HL-60/S4 (cell line): Measurements from ENCODE around the gene ALPK1.
"Not testable (repeated sequence)": the region's sequence is repeated elsewhere in the genome, so short reads cannot be mapped to it uniquely, and the experiment has no call there.

Experiments
- in situ Hi-C: fragments of 300-500 bp; cut with MboI; formaldehyde crosslinking; loops from 2 replicates; pipeline ENCODE4 v1.14.3; 2022; ENCODE audit warnings: low sequenced_read_pairs

ALPK1 gene

DNA sequence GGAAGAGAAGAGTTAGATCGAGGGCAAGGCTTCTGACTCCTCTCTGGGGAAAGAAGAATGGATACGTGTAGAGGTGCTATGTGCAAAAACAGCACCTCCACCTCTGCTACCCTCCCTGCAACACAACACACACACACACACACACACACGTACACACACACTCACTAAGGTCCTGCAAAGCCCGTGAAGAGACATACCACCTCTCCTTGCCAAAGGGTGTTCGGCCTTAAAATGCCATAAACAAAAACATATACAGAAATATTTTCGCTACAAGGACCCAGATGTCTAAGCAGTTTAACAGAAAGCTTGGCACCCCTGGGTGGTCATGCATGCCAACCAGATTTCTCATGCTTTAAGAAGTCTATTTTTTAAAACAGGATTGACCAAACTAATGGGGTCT is 13.0 kb upstream of the ALPK1 start:
- in situ Hi-C loops = no loop called here

DNA sequence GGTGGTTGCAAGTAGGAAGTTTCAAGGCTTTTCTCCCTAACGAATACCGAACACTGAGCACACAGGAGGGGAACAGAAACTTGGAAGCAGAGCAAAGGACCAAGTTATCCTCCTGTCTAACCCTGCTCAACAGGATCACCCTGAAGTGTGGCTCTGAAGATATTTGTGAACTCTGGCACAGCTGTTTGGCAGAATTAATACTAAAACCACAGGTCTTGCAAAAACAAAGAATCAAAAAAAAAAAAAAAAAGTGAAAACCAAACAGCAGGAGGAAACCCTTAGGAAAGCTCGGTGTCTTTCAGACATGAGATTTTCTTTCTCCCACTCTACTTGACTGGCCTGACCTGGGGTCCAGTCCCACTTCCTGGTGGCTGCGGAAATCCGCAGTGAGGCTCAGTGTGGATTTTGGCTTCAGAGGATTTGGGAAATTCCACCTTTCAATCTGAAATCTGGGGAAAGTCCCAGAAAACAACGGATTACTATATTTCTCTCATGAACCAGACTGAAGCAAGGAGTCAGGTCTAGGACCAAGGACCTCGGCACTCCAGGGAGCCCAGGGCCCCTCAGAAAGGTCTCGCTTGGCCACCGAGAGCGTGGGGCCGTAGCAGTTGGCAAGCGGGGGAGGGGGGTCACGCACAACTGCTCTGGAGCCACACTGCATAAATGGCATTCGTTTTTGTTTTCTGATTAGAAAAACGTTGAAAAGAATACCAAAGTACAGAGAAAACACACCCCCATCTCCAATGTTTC is 12.3 kb upstream of the ALPK1 start:
- in situ Hi-C loops = no loop called here

DNA sequence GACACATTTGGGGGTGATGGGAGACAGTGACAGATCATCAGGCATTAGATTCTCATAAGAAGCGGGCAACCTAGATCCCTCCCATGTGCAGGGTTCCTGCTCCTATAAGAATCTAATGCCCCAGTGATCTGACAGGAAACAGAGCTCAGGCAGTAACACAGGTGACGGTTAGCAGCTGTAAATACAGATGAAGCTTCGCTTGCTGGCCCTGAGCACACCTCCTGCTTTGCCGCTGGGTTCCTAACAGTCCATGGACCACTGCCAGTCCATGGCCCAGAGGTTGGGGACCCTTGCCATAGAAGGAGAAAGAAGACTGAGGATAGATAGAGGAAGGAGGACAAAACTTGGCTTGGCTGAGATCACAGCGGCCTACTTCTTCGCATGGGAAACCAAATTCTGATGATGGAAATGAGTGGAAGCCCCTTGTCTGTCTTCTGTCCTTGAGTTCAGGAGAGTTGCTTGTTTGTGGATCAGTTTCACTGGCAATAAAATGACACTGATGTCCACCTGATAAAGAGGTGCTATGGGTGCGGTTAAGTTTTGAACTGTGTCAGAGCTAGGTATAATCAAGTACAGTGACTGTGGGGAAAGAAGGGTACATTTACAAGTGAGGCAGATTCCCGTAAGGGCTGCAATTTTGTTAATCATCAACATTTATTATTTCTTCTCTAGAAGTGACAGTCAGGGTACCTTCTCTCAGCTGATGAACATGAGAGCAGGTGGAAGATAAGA is 9.7 kb upstream of the ALPK1 start:
- in situ Hi-C loops = no loop called here

DNA sequence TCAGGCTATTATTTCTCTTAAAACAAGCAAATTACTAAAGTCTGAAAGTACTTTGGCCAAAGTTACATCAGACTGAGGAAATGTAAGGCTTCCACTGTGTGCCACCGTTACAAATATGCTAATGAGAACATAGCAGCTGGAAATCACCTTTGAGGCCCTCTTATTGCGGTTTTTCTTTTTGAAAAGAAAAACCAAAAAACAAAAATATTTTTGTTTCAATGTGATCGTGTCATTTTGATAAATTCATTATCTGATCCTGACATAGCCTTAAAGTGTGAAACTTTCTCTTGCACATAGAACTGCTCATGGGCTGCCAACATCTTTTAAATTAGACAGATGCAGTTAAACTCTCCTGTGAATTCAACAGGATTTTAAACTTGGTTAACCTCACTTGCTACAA is 8.7 kb upstream of the ALPK1 start:
- in situ Hi-C loops = no loop called here

DNA sequence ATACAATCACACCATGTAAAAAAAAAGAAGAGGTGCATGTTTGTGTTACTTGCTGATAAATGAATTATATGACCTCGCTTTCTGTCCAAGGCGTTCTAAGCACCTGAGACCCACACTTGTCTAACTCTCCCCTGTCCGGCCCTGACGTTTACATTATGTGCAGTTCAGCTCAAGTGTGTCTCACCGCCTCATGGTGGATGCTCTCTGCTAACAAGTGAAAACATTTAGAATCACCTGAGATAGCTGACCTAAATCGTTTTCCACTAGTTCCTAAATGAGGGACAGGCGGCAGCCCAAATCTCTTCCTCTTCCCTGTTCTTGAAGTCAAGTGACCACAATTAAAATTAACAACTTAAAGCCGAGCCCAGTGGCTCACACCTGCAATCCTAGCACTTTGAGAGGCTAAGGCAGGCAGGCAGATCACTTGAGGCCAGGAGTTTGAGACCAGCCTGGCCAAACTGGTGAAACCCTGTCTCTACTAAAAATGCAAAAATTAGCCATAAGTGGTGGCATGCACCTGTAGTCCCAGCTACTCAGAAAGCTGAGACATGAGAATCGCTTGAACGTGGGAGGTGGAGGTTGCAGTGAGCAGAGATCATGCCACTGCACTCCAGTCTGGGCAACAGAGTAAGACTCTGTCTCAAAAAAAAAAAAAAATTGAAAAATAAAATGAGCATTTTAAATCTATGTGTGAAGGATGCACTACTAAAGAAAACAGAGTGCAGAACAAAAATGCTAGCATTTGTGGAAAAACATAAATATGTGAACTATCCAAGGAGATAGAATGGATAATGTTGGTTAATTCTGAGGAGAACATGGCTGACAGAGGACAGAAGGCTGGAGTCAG is 7.5 kb upstream of the ALPK1 start:
- in situ Hi-C loops = no loop called here

DNA sequence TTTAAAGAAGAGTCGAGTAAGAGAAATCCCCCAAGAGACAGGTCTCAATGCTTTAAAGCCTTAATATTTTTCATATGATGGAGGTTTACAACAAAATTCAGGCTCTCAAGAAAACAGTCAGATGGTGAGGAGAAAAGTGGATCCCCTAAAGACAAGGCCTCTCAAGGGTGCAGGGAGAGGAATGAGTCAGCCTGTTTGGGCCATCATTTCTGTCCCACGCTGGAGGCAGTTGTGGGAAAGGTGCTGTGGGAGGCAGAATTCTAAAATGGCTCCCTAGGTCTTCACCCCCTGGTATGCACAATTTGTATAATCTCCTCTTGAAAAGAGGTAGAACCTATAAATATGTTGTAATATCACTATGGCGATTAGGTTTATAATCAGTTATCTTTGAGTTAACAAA is 6.8 kb upstream of the ALPK1 start:
- in situ Hi-C loops = no loop called here

DNA sequence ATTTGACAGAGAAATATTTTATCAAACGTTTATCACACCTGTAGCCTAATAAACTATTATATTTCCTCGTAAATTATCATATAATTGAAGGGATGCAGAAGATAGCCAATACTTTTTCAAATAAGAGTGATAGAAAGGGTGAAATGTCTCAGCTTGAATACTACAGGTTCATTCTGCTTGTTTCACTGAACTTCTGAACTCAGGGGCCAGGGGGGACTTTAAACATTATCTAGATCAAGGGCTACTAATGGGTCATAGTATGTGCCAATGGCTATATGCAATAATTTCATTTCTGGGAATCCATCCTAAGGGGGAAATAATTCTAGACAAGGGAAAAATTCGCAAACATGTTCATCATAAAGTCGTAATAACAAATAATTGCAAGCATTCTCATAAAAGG is 2.6 kb downstream of the ALPK1 start:
- in situ Hi-C loops = no loop called here

DNA sequence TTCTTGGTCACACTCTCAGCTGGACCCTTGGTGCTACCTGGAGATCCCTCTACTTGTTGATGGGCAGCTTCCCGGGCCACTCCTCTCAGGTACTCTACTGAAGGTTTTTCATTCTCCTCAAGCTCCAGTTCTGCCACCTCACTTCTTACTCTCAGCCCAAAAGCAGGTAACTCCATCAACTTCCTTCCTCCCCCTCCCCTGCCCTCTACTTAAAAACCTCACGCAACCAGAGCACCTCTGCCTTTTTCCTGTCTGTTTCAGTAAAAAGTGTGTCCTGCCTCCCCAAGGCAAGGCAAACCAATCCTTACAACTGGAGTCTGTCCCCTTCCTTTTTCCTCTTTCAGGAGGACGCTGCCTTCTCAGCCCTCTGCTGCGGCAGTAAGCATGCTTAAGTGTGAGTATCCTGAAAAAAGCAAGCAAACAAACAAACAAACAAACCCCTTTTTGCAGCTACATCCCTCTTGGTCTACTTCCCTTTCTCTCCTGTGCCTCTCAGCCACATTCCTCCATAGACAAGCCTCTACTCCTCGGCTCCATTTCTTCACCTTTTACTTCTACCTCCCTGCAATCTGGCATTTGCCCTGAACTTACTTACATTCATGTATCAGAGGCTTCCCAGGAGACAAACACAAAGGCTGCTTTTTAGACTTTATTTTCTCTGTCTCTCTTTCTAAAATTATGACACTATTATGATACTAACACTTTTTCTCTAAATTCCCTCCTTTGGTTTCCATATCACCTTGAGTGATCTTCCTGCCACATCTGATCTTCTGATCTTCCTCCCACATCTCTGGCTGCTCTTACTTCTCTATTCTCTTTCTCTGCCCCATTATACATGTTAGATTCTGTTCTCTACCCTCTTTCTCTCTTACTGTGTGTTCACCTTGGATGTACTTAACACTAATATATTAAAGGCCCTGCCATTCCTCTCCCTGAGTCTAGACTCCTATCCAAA is 5.4 kb downstream of the ALPK1 start:
- in situ Hi-C loops = no loop called here

DNA sequence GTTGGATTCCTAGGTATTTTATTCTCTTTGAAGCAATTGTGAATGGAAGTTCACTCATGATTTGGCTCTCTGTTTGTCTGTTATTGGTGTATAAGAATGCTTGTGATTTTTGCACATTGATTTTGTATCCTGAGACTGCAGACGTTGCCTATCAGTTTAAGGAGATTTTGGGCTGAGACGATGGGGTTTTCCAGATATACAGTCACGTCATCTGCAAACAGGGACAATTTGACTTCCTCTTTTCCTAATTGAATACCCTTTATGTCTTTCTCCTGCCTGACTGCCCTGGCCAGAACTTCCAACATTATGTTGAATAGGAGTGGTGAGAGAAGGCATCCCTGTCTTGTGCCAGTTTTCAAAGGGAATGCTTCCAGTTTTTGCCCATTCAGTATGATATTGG is 8.3 kb downstream of the ALPK1 start:
- in situ Hi-C loops = not testable (repeated sequence)

DNA sequence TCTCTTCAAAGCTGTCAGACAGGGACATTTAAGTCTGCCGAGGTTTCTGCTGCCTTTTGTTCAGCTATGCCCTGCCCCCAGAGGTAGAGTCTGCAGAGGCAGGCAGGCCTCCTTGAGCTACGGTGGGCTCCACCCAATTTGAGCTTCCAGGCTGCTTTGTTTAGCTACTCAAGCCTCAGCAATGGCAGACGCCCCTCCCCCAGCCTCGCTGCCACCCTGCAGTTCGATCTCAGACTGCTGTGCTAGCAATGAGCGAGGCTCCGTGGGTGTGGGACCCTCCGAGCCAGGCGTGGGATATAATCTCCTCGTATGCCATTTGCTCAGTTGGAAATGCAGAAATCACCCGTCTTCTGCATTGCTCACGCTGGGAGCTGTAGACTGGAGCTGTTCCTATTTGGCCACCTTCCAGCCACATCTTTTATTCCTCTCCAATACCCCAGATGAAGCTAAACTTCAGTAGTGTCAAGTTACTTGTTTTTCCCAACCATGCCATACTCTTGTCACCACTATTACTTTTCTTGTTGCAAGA is 12.2 kb downstream of the ALPK1 start:
- in situ Hi-C loops = not testable (repeated sequence)

DNA sequence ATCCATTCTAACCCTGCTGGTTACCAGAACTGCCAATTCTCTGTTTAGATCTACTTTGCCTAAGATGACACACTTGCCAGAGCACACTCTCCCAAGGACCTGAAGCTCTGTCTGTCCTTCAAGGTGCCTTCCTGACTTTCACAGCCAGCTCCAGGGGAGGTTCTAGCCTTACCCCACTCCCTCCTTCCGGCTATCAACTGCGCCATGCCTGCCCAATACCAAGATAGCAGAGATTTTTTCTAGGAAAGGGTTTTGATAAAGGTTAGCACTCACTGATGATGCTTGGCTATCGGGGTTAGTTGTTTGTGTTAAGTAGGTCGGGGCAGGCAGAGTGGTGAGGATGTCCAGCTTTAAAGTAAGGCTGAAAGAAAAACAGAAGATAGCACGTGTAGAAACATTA is 14.3 kb downstream of the ALPK1 start:
- in situ Hi-C loops = no loop called here

DNA sequence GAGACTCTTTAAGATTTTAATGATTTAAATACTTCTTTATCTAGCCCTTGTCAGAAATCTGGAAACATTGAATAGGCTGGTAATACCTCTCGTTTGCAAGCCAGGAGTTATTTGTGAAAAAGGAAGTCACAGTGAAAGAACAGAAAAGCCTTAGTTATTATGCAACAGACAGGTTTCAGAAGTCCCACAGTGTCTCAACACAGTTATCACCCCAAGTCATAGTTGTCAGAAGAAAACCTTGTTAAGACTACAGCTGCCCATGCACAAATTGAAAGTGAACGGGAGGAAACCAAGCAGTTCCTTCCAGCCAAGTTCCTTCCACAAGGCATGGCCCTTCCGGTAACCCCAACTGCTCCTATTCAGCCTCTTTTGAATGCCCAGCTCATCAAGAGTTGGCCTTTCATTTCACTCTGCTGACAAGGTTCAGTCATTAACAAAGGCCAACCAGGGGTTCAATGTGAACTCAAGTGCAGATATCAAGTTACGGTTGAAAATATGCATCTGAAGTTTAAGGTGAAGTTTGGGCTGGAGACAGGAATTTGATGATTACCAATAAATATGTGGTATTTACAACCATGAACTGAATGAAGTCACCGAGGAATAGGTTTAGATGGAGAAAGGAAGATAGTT is 15.6 kb downstream of the ALPK1 start:
- in situ Hi-C loops = no loop called here

DNA sequence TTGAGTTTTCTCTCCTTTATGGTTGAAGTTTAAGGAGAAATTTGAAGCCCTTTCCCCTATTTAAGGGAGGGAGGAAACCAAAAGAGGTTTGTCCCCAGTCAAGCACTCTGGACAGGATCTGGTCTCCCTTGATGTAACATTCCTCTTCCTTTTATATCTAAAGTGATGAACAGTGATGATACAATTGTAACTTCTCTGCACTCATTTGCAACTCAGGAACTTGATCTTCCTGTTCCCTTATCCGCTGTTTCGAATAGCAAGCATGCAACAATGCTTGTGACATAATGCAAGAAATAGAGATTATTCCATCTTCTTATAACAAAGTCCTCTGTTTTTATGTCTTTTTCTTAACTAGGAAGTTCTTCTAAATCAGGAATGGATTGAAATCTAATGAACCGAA is 18.3 kb downstream of the ALPK1 start:
- in situ Hi-C loops = no loop called here

DNA sequence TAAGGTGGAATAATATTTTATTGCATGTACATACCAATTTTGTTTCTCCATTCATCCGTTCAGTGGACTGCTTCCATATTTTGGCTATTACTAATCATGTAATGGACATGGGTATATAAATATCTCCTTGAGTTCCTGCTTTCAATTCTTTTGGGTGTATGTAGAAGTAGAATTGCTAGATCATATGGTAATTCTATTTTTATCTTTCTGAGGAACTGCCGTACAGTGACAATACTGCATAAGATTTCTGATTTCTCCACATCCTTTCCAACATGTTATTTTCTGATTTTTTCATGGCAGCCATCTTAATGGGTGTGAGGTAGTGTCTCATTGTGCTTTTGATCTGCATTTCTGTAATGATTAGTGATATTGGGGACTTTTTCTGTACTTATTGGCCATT is 19.2 kb downstream of the ALPK1 start:
- in situ Hi-C loops = no loop called here

DNA sequence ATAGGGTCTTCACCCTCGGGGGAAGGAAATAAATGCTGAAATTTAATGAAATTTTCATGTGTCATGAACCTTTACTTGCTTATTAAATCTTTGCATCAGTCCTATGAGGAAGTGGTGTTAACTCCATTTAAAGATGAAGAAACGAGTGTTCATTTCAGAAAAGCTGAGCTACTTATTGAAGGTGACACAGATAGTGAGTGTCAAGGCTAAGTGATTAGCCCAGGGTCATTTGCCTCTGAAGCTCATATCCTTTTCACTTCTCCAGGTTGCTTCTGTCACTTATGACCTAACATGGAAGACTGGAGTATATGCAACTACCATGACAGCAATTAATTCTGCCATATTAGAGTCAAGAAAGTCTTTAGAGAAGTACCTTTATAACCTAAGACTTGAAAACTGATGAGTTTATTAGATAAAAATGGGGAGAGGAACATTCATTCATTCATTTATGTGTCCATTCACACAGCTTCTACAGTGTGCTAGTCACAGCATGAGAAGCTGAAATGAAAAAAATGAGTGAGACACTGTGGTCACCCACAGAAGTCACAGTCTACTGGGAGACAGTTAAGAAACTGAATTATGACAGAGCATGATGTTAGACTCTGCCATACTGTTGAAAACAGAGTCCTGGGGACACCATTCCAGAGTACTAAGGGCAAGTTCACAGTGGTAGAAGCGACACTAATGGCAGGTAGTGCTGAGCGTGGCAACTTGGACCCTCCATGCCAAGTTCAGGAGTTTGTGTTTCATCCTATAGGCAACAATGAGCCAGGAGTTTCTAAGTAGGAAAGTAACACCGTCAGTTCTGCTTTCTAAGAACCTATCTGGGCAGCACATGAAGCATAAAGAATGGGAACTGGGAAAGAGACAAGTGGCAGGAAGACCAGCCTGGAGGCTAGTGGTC is 21.3 kb downstream of the ALPK1 start:
- in situ Hi-C loops = no loop called here

DNA sequence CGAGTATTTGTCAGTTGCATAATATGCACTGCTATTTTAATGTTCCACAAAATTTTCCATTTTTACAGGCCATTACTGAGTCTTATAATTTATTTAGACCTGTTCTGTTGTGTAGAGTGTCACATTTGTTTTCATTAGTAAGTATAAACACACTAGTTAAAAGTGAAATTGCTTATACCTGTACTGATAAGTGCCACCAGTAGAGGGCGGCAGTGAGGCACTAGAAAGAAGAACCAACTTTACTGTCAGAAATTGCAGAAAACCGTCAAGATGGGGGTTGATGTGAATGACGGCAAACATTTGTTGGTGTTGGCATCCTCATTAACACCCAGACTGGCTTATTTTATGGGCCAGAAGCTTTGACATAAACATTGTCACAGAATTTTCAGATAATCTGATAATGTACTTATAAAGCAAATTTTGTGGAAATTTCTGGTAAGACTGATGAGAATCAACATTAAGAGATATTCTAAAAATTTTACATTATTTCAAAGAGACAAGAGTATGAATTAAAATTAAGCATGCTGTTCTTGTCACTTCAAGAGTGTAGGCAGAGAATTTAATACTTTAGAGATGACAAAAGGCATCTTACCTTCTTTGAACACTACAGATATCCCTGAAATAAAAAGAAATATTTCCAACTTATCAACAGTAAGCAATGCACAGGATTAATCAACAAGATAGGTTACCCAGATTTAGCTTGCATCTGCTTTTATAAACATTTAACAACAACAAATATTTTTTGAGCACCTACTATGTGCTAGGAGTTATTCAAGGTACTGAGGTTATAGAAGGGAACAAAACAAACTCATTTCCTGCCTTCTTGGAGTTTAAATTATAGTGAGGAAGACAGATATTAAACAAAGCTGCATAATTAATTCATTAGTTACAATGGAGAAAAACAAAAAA is 24.9 kb downstream of the ALPK1 start:
- in situ Hi-C loops = no loop called here

DNA sequence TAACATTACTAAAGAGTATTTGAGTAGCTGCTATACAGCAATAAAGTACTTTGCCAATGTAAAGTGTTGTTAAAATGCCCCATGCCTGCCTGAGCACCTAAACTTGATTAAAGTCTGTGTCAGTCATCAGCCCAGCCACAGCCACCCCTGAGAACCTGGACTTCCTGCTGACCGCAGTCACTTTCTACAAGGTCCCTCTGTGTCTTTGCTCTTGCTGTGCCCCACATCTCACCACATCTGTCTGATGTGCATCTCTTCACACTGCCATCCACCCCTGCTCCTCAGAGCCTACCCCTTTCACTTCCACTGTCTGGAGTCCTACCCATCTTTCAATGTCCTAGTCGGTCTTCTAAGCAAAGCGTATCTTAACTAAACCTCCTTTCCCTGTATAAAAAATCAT is 25.7 kb downstream of the ALPK1 start:
- in situ Hi-C loops = no loop called here

DNA sequence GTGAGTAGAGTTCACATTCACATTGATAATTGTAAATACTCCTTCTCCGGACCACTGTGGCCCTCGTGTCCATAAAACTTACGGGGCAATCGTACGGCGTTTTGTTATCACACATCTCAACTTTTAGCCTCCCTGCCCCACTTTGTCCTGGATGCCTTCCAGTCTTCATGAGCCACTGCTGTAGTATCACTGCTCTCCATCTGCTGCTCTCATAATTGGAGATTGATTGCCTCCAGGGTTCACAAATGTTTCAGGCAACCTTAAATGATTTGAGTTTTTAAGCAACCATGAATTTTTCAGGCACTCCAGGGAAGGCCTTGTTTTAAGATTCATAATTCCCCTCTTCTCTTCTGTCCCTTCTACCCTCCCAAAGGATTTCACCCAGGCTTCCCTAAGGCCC is 28.4 kb downstream of the ALPK1 start:
- in situ Hi-C loops = no loop called here
